HG02798 (cell line): ENCODE data around the gene LRRC71.

ENCODE experiments used
- ATAC-seq: cut with Tn5 transposase; IDR thresholded peaks from one replicate; pipeline ENCODE4 v1.9.1; 2021; ENCODE audit warnings: mild to moderate bottlenecking; ENCODE audit not compliant: unreplicated experiment, poor library complexity

The LRRC71 gene

DNA sequence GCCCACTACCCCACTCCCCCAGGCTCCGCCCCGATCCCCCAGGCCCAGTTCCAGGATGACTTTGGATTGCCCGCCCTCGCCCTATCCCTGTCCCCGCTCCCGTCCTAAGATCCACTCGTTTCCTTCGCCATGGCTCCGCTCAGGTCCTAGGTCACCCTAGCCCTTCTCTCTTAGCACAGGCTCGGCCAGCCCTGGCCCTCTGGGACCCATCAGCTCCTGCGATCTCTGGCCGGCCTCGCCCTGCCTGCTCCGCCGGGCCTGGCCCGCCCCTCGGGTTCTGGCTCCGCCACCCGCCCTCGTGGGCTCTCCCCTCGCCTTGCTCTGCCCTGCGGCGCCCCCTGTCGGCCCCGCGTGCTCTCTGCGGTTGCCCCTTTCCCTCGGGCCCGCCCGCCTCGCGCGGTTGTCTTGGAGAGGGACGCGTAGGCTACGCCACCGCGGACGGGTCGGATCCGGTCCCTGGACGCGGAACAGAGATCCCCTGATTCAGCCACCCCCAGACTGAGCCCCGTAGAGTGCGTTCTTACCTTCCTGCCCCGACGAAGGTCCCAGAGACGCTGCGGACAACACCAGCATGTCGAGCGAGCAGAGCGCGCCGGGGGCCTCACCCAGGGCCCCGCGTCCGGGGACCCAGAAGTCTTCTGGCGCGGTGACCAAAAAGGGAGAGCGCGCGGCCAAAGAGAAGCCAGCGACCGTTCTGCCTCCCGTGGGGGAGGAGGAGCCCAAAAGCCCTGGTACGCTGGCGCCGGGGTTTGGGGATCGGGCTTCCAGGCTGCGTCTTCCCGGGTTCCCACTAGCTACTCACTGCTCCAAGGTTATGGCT is at the start of gene LRRC71:
Gene LRRC71 (plus strand): TSS at position 400 of the 820 bp plus-strand sequence. CDS start 172 bp downstream, at position 572.
- ATAC-seq: no peak

DNA sequence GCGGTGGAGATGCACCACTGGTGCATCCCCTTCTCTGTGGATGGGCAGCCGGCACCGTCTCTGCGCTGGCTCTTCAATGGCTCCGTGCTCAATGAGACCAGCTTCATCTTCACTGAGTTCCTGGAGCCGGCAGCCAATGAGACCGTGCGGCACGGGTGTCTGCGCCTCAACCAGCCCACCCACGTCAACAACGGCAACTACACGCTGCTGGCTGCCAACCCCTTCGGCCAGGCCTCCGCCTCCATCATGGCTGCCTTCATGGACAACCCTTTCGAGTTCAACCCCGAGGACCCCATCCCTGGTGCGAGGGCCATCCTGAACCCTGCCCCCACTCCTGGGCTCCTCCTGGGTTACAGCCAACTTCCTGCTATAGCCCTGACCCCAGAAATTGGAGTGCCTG is 46.8 kb upstream of the LRRC71 start:
- no peak for ATAC-seq

GRCh38 chr1:156874142-156874541 is 46.3 kb upstream of the LRRC71 start:
- ATAC-seq: no peak

GRCh38 chr1:156874572-156875340 is 45.7 kb upstream of the LRRC71 start:
- no peak for ATAC-seq

DNA sequence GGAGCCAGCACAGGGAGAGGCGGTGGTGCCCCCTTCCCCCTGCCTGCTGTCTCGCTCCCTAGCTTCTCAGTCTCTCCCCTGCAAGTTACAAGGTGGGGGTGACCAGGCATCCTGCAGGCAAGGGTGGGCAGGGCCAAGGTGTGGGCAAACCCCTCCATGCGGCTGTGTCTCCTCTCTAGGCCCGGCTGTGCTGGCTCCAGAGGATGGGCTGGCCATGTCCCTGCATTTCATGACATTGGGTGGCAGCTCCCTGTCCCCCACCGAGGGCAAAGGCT is 45.2 kb upstream of the LRRC71 start:
- ATAC-seq: no peak

DNA sequence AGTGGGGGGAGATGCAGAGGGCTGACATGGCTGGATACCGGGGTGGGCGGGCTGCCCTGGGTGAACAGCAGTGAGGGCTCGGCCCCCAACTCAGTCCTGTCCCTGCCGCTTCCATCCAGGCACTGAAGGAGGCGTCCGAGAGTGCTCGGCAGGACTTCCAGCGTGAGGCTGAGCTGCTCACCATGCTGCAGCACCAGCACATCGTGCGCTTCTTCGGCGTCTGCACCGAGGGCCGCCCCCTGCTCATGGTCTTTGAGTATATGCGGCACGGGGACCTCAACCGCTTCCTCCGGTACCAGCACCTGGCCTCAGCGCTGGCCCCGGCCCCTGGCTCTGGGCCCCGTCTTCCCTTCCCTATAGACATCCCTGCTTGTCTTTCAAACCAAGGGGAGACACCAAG is 44.2 kb upstream of the LRRC71 start:
- no peak for ATAC-seq

DNA sequence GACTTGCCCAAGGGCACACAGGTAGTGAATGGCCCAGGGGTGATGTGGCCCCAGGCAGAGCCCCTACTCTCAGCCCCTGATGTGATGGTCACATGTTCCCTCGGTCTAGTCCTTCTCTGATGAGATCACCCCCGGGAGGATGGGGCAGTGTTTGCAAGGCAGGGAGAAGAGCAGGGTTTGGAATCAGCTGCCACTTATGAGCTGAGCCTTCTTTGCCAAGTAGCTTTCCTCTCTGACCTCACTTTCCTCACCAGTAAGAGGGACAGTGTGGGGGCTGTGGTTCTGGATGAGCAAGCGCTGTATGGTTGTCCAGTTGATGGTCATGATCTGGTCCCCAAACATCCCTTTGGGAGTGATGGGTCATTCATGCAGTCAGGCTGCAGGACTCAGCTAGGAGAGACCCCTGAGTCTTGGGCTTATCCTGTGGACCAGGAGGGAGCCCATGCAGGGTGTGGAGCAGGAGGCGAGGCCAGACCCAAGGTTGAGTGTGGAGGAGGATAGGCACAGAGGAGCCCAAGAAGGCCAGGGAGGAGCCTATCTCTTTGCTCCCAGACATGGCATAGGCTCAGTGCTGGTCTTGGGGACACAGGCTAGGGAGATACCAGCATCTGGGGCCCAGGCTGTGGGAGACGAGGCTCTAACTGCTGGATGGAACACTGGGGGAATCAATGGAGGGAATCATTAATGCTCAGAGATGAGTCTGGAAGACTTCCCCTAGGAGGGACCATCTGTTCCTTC is 42.8 kb upstream of the LRRC71 start:
- no peak for ATAC-seq

- no peak for ATAC-seq
These were observed 40.6 kb upstream of the LRRC71 start for GRCh38 chr1:156879876-156880275.

- ATAC-seq: no peak
These were observed 40.0 kb upstream of the LRRC71 start for GRCh38 chr1:156880473-156880872.

GRCh38 chr1:156881101-156881500 is 39.3 kb upstream of the LRRC71 start:
- no peak for ATAC-seq

DNA sequence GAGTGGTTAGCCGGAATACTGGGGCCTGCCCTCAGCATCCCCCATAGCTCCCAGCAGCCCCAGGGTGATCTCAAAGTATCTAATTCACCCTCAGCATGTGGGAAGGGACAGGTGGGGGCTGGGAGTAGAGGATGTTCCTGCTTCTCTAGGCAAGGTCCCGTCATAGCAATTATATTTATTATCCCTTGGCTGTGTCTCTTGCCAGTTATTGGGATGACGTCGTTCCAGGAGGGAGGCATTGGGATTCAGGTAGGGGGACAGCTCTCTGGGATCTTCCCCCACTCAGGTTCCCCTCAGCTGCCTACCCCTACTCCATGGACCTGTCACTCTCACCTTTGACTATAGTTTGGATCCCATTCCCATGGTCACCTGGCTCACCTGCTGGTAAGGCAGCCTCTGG is 38.8 kb upstream of the LRRC71 start:
- no peak for ATAC-seq

- ATAC-seq: no peak
These were observed 37.9 kb upstream of the LRRC71 start for GRCh38 chr1:156882543-156882942.

- no peak for ATAC-seq
These were observed 36.5 kb upstream of the LRRC71 start for GRCh38 chr1:156883919-156884318.

- no peak for ATAC-seq
These were observed 35.8 kb upstream of the LRRC71 start for GRCh38 chr1:156884560-156885184.

DNA sequence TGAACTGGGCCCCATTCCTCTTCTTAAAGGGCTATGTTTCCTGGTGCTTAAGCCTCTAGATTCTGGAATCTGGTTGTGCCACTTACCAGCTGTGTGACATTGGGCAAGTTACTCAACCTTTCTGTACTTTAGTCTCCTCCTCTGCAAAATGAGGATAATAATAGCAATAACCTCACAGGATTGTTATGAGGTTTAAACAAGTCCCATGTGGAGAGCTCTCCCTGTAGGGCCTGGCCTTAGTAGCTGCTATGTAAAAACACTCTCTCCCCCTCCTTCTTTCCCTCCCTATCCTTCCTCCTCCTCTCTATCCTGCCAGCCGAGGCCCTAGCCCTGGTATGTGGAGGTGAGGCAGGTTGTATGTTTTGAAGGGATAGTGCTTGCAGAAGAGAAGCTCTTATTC is 35.1 kb upstream of the LRRC71 start:
- ATAC-seq: no peak

DNA sequence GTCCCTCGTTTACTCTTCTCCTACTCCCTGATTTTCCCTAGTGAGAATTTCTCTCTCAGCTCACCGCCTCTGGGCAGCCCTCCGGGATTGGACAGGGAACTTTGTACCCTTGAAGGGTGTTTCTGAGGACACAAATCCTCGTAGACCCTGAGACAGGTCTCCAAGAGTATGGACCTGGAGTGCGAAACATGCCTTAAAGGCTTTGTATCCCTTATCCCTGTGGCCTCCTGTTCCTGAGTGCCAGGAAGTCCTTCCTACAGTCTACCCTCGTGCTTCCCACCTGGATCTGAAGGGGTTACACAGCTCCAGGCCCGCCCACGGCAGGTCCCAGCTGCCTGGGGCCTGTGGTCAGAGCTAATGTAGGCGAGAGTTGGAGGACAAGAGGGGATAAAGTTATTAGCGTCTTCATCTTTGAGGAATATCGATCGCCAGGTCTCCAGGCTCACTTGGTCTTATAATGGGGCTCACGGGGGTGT is 34.5 kb upstream of the LRRC71 start:
- ATAC-seq: no peak

- ATAC-seq: no peak
These were observed 33.7 kb upstream of the LRRC71 start for GRCh38 chr1:156886583-156887281.

GRCh38 chr1:156887317-156887716 is 33.1 kb upstream of the LRRC71 start:
- no peak for ATAC-seq

DNA sequence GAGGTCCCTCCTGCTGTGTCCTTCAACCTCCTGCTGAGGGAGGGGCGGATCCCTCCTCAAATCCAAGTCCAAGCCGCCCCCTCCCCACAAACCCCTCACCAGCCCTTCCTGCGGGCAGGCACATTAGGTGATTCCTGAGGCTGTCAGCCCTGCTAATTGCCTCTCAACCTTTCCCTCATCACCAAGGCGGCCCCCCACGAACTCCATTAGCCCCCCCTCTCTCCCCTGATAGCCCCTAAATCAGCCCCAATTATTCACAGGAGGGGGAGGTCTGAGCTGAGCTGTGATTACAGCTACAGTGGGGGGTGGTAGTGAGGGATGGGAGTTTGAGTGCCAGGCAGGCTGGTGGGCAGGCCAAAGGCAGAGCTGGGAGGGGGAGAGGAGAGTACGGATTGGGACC is 32.7 kb upstream of the LRRC71 start:
- ATAC-seq: no peak
